ENCODE data around the gene ADGRD1.

DNA sequence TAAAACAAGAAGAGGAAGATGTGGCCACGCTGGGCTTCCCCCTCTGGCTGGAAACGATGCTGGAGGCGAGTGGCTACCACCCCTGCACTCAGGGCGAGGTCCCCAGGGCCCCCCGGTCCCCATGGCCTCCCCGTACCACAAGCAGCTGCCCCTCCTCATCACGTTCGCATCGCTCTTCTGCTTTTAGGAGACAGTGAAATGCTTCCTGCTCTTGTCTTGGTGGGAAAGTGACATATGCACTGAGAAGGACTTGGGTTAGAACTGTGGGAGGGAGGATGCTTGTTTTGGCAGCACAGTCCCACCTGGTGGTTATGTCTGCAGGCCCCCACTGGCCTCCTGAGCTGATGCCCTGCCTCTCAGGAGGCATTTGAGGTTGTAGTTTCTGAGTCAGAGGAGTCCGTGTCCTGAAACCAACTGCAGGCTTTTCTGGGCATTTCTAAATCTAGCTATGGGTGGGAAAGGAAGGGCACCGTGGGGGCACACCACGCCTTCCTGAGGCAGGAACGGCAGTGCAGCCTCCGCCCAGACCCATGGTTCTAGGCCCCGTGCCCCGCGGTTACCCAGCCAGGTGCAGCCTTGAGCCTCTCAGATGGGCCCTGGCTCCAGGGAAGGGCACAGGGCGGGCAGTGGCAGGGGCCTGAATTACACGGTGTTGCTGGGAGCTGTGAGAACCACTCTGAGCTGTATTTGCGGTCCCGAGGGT lies 139.3 kb downstream of the ADGRD1 start:
- TF ChIP-seq, protein P1, sequence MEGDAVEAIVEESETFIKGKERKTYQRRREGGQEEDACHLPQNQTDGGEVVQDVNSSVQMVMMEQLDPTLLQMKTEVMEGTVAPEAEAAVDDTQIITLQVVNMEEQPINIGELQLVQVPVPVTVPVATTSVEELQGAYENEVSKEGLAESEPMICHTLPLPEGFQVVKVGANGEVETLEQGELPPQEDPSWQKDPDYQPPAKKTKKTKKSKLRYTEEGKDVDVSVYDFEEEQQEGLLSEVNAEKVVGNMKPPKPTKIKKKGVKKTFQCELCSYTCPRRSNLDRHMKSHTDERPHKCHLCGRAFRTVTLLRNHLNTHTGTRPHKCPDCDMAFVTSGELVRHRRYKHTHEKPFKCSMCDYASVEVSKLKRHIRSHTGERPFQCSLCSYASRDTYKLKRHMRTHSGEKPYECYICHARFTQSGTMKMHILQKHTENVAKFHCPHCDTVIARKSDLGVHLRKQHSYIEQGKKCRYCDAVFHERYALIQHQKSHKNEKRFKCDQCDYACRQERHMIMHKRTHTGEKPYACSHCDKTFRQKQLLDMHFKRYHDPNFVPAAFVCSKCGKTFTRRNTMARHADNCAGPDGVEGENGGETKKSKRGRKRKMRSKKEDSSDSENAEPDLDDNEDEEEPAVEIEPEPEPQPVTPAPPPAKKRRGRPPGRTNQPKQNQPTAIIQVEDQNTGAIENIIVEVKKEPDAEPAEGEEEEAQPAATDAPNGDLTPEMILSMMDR (IDR thresholded peaks at IDR 0.05; ENCODE audit: borderline replicate concordance, extremely low read depth, low read length, poor library complexity, severe bottlenecking): peak; percentile 6
- TF ChIP-seq EZH2 (IDR thresholded peaks at IDR 0.05; ENCODE audit: borderline replicate concordance, low read depth, low read length, severe bottlenecking): no peak

Data from DND-41 (cell line).